Ectodermal cell (in vitro differentiated cells): ENCODE data around the gene AGAP2.
A peak's percentile ranks its signal among the peaks of the same experiment; 100 is the strongest.

ENCODE experiments used
- H3K27ac ChIP-seq: 2 replicates; pipeline ENCODE4 v1.7.0; 2013; ENCODE audit warnings: mild to moderate bottlenecking, low read depth, low read length; ENCODE audit not compliant: insufficient read depth, poor library complexity, severe bottlenecking
- H3K27me3 ChIP-seq: 2 replicates; pipeline ENCODE4 v1.7.0; 2013; ENCODE audit warnings: mild to moderate bottlenecking, low read length; ENCODE audit not compliant: insufficient read depth, control insufficient read depth, poor library complexity, severe bottlenecking
- H3K36me3 ChIP-seq: one replicate; pipeline ENCODE4 v1.7.0; 2013; ENCODE audit warnings: low read length; ENCODE audit not compliant: control insufficient read depth, insufficient read depth
- H3K4me1 ChIP-seq: one replicate; pipeline ENCODE4 v1.7.0; 2013; ENCODE audit warnings: low read length; ENCODE audit not compliant: control insufficient read depth, insufficient read depth
- H3K4me3 ChIP-seq: 2 replicates; pipeline ENCODE4 v1.7.0; 2013; ENCODE audit warnings: low read depth, low read length, control low read depth; ENCODE audit not compliant: insufficient read depth
- H3K9me3 ChIP-seq: 2 replicates; pipeline ENCODE4 v1.7.0; 2013; ENCODE audit warnings: mild to moderate bottlenecking, low read length, moderate library complexity; ENCODE audit not compliant: control insufficient read depth
- WGBS, 2 experiments: methylation state at CpG; one replicate each; pipeline ENCODE4 v1.1.7; 2013; ENCODE audit warnings: missing lambda C conversion rate in 2 of 2; 5-methylcytosine and 5-hydroxymethylcytosine counted together

AGAP2 gene

GRCh38 chr12:57769594-57769993 lies 31.1 kb upstream of the AGAP2 start:
- Histone ChIP-seq H3K4me1 (peaks cover 19% of the 10 kb centered on the region), H3K4me3 (no peak overlapping the region), H3K9me3 (no peaks in the 10 kb centered on the region), H3K27me3 (peaks cover 43% of the 10 kb centered on the region), H3K36me3 (no peaks in the 10 kb centered on the region), H3K27ac (no peak overlapping the region)
- 93 to 96% methylated on average over 11 of the region's 11 CpGs for WGBS, 2 experiments

- Histone ChIP-seq H3K4me3 (no peak overlapping the region), H3K4me1 (peaks cover 19% of the 10 kb centered on the region), H3K9me3 (no peaks in the 10 kb centered on the region), H3K27ac (no peak overlapping the region), H3K36me3 (no peaks in the 10 kb centered on the region), H3K27me3 (peaks cover 51% of the 10 kb centered on the region)
- 93 to 96% methylated on average over 3 of the region's 3 CpGs for WGBS, 2 experiments
Measured at GRCh38 chr12:57767876-57768275, 29.3 kb upstream of the AGAP2 start.

GRCh38 chr12:57767305-57767698 lies 28.8 kb upstream of the AGAP2 start:
- Histone ChIP-seq H3K27me3 (peaks cover 52% of the 10 kb centered on the region), H3K36me3 (no peaks in the 10 kb centered on the region), H3K4me3 (no peak overlapping the region), H3K27ac (no peak overlapping the region), H3K4me1 (peaks cover 19% of the 10 kb centered on the region), H3K9me3 (no peaks in the 10 kb centered on the region)

GRCh38 chr12:57766464-57767304 lies 28.1 kb upstream of the AGAP2 start, which contains the start of gene CYP27B1:
CYP27B1 (minus strand) TSS chr12:57767078; CDS start chr12:57767041, 37 bp downstream.
- no peaks in the 10 kb centered on the region for H3K36me3 ChIP-seq
- no peak within 1 kb of the TSS for H3K27ac ChIP-seq
- no peak within 1 kb of the TSS for H3K4me3 ChIP-seq
- WGBS, 2 experiments, result 4 to 5% methylated on average over 38 of the region's 38 CpGs
- peaks cover 52% of the 10 kb centered on the region for H3K27me3 ChIP-seq
- no peaks in the 10 kb centered on the region for H3K9me3 ChIP-seq
- H3K4me1 ChIP-seq, result peaks cover 19% of the 10 kb centered on the region

- no peaks in the 10 kb centered on the region for H3K36me3 ChIP-seq
Measured at GRCh38 chr12:57765698-57766463, 27.3 kb upstream of the AGAP2 start.

GRCh38 chr12:57765003-57765697 lies 26.6 kb upstream of the AGAP2 start:
- Histone ChIP-seq H3K4me1 (peaks cover 16% of the 10 kb centered on the region), H3K36me3 (no peaks in the 10 kb centered on the region), H3K4me3 (peak overlapping the region; percentile 14), H3K9me3 (no peaks in the 10 kb centered on the region), H3K27ac (no peak overlapping the region), H3K27me3 (peaks cover 52% of the 10 kb centered on the region)
- 2% methylated on average over 60 of the region's 60 CpGs for WGBS, 2 experiments

More at GRCh38 chr12:57765698-57766463, 27.3 kb upstream of the AGAP2 start:
- Histone ChIP-seq H3K4me1 (peaks cover 16% of the 10 kb centered on the region), H3K27ac (no peak overlapping the region), H3K9me3 (no peaks in the 10 kb centered on the region), H3K27me3 (peaks cover 52% of the 10 kb centered on the region), H3K4me3 (peak overlapping the region; percentile 14)
- WGBS, 2 experiments, result 6% methylated on average over 40 of the region's 40 CpGs

GRCh38 chr12:57764662-57765002 lies 26.1 kb upstream of the AGAP2 start:
- H3K27ac ChIP-seq, result no peak overlapping the region
- H3K4me1 ChIP-seq, result peaks cover 16% of the 10 kb centered on the region
- peak overlapping the region; percentile 14 for H3K4me3 ChIP-seq
- H3K9me3 ChIP-seq, result no peaks in the 10 kb centered on the region
- 23% methylated on average over 17 of the region's 17 CpGs for WGBS, 2 experiments
- H3K36me3 ChIP-seq, result no peaks in the 10 kb centered on the region
- H3K27me3 ChIP-seq, result peaks cover 52% of the 10 kb centered on the region

GRCh38 chr12:57763881-57764661 lies 25.5 kb upstream of the AGAP2 start:
- 79 to 81% methylated on average over 6 of the region's 6 CpGs for WGBS, 2 experiments
- no peak overlapping the region for H3K27ac ChIP-seq
- no peaks in the 10 kb centered on the region for H3K36me3 ChIP-seq
- H3K9me3 ChIP-seq, result no peaks in the 10 kb centered on the region
- no peak overlapping the region for H3K4me3 ChIP-seq
- H3K4me1 ChIP-seq, result peaks cover 16% of the 10 kb centered on the region
- H3K27me3 ChIP-seq, result peaks cover 52% of the 10 kb centered on the region

GRCh38 chr12:57762463-57762862 lies 23.9 kb upstream of the AGAP2 start:
- Histone ChIP-seq H3K27me3 (peaks cover 48% of the 10 kb centered on the region), H3K36me3 (no peaks in the 10 kb centered on the region)
- 87 to 89% methylated on average over 2 of the region's 2 CpGs for WGBS, 2 experiments

More at GRCh38 chr12:57762463-57762862, 23.9 kb upstream of the AGAP2 start:
- Histone ChIP-seq H3K4me1 (peaks cover 16% of the 10 kb centered on the region), H3K9me3 (no peaks in the 10 kb centered on the region), H3K4me3 (no peak overlapping the region), H3K27ac (no peak overlapping the region)
